GM20000 (cell line): ENCODE measurements around the gene PDE7B.

ENCODE experiments used
- DNase-seq: peaks from one replicate; pipeline ENCODE4 v3.0.0; 2012; ENCODE audit warnings: low spot score
- TF ChIP-seq, protein P1 (sequence below): IDR thresholded peaks from 2 replicates; pipeline ENCODE4 v1.5.1; 2012; ENCODE audit warnings: mild to moderate bottlenecking, control low read depth; ENCODE audit errors: extremely low read depth, missing control alignments

PDE7B gene

DNA sequence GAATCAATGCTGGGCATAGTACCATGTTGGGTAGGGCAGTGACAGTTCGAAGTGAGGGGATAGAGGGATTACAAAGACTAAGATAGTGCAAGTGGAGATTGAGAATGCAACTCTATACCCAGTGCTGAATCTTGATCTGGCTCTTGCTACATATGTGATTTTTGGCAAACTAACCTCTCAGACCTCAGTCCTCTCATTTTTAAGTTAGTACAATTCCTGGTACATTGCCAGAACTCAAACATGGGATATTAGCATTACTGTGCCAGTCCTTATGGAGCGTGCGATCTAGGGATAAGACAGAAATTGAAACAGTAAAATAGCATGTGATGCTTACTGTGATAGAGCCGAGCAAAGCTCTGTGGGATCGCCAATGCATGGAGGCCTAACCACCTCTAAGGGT, 210.2 kb downstream of the PDE7B start:
- TF ChIP-seq, protein P1, sequence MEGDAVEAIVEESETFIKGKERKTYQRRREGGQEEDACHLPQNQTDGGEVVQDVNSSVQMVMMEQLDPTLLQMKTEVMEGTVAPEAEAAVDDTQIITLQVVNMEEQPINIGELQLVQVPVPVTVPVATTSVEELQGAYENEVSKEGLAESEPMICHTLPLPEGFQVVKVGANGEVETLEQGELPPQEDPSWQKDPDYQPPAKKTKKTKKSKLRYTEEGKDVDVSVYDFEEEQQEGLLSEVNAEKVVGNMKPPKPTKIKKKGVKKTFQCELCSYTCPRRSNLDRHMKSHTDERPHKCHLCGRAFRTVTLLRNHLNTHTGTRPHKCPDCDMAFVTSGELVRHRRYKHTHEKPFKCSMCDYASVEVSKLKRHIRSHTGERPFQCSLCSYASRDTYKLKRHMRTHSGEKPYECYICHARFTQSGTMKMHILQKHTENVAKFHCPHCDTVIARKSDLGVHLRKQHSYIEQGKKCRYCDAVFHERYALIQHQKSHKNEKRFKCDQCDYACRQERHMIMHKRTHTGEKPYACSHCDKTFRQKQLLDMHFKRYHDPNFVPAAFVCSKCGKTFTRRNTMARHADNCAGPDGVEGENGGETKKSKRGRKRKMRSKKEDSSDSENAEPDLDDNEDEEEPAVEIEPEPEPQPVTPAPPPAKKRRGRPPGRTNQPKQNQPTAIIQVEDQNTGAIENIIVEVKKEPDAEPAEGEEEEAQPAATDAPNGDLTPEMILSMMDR: no peak
- no peak for DNase-seq

DNA sequence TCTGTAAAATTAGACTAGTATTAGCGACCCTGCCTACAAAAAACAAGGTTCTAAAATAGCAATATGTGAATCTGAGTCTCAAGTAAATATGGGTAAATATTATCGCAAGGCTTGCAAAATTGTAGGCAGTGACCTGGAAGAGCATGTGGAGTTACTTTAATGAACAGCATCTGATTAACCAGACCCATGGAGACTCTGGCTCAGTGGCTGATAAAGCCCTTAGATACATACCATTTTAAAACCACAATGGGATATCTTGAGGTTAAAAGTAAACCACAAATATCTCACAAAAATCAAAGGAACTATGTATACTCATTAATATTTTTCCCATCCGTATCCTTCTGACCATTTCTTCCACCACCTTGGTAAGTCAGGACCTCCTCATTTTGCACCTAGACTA, 211.6 kb downstream of the PDE7B start:
- TF ChIP-seq, protein P1: no peak
- no peak for DNase-seq

DNA sequence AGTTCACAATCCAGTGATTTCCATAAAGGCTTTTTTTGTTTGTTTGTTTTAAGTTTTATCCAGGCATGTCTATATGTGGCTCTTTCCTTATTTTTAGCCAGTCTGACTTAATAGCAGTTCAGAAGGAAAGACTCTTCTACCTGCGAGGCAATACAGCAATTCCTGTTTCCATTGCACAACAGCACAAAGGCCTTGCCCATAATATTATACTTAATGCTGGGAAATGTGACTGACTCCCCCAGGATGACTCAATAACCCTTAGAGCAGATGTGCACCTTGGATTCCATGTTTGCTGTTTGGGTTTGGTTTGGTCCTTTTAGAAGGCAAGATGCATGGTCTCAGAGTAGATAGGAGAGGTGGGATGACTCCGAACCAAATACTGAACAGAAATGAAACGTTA, 214.5 kb downstream of the PDE7B start:
- DNase-seq: no peak
- TF ChIP-seq, protein P1: no peak

DNA sequence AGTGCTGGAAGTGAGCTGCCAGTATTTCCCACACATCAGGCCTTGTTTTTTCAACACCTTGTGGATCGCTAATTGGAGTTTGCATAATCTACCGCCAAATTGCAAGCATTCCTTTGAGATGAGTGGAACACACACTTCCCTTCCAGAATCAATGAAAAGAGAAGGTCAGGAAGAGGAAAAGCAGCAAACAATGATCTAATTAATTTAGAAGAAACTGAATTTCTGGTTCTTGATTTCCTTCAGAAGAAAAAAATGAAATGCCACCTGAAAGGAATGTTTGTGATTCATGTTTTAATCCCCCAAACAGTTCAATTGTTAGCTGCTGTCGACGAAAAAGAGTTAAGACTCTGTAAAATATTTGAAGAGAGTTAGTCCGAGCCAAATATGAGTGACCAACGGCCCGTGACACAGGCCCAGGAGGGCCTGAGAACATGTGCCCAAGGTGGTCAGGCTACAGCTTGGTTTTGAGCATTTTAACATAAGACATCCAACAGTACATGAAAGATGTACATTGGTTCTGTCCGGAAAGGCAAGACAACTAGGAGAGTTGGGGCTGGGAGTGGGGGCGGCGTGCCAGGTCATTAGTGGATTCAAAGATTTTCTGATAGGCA, 216.3 kb downstream of the PDE7B start:
- TF ChIP-seq, protein P1: no peak
- no peak for DNase-seq

DNA sequence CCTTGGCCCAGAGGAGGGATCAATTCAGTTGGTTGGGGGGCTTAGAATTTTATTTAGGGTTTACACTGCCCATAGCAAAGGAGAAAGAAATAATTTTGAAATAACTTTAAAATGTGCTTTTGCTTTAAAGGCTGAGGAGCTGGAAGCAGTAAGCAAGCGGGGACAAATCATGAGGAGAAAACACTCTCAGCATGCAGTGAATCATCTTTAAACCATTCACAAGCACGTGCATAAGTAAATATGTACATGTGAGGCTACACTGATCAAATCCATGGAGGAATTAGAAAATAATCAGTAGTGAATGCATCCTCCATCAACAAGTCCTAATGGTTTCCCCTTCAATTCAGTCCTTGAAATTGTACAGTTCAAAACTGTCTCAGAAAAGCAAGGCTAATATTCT, 217.6 kb downstream of the PDE7B start:
- TF ChIP-seq, protein P1: no peak
- DNase-seq: no peak

DNA sequence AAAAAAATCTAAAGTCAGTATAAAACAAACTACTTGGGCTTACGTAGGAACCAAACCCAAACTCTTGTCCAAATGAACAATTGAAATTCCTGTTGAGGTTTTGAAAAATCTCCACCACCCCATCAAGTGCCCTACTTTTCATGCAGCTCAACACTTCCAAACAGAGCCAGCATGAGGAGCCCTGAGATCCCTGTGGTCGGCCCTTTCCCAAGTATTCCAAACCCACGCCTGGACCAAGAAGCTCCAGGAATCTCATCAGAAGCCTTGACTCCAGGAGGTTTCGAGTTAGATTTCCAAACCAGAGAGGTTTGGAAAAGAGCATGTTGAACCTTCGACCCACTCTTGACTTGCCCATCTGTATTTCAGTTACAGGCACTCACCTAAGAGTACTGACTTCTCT, 219.3 kb downstream of the PDE7B start:
- TF ChIP-seq, protein P1: no peak
- no peak for DNase-seq

DNA sequence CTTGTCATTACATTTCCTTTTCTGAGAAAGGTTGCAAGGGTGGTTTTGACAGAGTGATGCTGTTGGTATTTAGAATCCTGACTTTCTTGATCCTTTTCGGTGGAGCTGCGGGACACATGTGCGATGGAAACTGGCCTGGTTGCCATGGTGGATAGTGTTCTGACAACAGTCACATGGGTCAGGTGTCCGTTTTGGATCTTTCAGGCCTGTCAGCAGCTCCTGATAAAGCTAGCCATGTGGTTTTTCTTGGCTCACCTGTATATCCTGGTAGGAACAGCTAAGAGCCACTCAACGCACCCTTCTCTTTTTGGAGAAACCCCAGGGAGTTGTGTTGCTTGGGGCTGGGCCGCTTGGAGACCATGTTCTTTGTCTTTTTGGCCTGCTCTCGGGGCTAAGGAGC, 221.2 kb downstream of the PDE7B start:
- DNase-seq: no peak
- TF ChIP-seq, protein P1: no peak
